GM12875 (cell line): ENCODE data around the gene DPP3.

ENCODE experiments used
- H3K4me3 ChIP-seq: one replicate; pipeline ENCODE4 v1.5.1; 2011; ENCODE audit warnings: low read depth, low read length, control low read depth
- TF ChIP-seq, protein P1 (sequence below): IDR thresholded peaks from 2 replicates; pipeline ENCODE4 v1.5.1; 2011; ENCODE audit warnings: low read depth, mild to moderate bottlenecking, control low read depth, inconsistent platforms, low read length, moderate library complexity, borderline replicate concordance; ENCODE audit not compliant: insufficient read depth

DPP3 gene

DNA sequence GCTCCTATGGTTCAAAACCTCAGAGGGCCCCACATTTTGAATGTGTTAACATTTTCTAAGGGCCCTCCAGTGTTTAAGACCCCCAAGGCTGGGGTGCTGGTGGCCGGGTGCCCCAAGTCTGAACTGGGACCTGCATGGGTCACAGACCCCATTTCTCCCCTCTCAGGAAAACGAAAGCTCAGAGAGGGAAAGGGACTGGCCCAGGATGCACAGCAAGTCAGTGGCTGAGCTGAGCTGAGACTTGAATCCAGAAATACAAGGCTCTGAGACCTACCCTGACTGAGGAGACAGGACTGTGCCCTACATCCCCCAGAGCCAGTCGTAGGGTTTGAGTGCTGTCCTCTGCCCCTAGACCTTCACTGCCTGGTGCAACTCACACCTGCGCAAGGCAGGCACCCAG is 70.7 kb downstream of the DPP3 start:
- no peak overlapping the region for H3K4me3 ChIP-seq
- TF ChIP-seq, protein P1, sequence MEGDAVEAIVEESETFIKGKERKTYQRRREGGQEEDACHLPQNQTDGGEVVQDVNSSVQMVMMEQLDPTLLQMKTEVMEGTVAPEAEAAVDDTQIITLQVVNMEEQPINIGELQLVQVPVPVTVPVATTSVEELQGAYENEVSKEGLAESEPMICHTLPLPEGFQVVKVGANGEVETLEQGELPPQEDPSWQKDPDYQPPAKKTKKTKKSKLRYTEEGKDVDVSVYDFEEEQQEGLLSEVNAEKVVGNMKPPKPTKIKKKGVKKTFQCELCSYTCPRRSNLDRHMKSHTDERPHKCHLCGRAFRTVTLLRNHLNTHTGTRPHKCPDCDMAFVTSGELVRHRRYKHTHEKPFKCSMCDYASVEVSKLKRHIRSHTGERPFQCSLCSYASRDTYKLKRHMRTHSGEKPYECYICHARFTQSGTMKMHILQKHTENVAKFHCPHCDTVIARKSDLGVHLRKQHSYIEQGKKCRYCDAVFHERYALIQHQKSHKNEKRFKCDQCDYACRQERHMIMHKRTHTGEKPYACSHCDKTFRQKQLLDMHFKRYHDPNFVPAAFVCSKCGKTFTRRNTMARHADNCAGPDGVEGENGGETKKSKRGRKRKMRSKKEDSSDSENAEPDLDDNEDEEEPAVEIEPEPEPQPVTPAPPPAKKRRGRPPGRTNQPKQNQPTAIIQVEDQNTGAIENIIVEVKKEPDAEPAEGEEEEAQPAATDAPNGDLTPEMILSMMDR: no peak

DNA sequence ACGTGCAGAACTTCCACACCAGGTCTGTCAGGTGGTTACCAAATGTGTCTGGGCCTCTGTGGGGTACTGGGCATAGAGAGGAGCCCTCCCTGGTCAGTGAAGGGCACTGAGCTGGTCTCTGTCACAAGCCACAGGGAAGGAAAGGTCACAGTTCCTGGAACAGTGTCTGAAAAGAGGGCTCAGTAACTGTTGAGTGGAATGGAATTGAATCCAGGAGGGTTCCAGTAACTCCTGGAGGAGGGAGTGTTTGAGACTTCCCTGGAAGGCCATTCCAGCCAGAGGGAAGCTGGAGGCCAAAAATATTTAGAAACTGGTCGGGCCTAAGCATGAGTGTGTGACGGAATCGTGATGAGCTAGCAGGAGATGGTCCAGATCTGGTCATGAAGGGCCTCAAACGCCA is 74.4 kb downstream of the DPP3 start:
- H3K4me3 ChIP-seq: no peak overlapping the region
- TF ChIP-seq, protein P1: no peak

DNA sequence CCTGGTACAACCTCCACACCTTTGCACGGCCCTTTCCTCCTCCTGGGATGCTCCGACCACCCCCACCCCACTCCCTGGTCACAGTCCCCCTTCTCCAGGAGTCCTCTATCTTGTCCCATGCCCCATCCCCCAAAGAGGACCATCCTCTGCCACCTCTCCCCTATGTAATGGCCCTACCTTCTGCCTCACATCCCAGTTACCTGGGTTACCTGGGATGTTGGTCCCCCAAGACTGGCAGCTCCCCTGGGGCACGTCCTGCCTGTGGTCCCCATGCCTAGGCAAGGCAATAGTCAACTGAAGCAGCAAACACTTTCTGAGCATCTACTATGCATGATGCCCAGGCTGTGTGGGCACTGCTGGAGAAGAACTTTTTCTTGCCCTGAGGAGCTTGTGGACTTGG is 75.2 kb downstream of the DPP3 start:
- H3K4me3 ChIP-seq: no peak overlapping the region
- TF ChIP-seq, protein P1: no peak

DNA sequence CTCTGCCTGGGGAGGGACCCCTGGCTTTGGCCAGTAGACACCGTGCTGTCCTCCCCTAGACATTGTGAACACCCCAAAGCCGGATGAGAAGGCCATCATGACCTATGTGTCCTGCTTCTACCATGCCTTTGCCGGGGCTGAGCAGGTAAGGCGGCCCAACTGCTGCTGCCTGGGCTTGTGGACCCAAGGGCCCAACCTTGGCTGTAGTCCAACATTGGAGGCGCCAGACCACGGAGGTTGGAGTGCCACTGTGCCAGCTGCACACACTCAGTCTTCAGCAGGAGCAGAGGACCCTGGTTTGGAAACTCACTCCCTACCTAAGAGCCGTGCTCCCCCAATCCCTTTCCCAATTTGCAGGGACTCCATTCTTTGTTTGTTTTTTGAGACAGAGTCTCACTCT is 75.9 kb downstream of the DPP3 start:
- H3K4me3 ChIP-seq: no peak overlapping the region
- TF ChIP-seq, protein P1: no peak

DNA sequence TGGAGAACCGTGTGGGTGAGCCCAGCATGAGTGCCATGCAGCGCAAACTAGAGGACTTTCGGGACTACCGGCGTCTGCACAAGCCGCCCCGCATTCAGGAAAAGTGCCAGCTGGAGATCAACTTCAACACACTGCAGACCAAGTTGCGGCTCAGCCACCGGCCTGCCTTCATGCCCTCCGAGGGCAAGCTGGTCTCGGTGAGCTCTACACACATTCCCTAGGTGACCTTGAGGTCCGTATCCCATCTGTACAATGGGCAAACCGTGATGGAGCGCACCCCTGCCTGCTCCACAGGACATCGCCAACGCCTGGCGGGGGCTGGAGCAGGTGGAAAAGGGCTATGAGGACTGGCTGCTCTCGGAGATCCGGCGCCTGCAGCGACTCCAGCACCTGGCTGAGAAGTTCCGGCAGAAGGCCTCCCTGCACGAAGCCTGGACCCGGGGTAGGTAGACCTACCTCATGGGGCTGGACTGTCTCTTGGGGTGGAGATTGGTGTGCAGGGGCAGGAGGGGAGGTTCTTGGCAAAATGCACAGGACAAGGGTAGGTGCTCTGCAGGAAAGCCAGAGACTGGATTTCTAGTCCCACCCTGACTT is 77.6 kb downstream of the DPP3 start:
- TF ChIP-seq, protein P1: no peak
- H3K4me3 ChIP-seq: no peak overlapping the region
